Activated CD8-positive, alpha-beta memory T cell treated with anti-CD3 and anti-CD28 coated beads, Interleukin-2, amount 50 U/mL, for 24 hours (primary cell): ENCODE results near the gene INTS1.
"Not testable (repeated sequence)": the region's sequence is repeated elsewhere in the genome, so short reads cannot be mapped to it uniquely, and the experiment has no call there.

Experiments
- DNase-seq: peaks from one replicate; pipeline ENCODE4 v3.0.0-alpha.2; 2020; ENCODE audit errors: extremely low read depth

INTS1 gene

DNA sequence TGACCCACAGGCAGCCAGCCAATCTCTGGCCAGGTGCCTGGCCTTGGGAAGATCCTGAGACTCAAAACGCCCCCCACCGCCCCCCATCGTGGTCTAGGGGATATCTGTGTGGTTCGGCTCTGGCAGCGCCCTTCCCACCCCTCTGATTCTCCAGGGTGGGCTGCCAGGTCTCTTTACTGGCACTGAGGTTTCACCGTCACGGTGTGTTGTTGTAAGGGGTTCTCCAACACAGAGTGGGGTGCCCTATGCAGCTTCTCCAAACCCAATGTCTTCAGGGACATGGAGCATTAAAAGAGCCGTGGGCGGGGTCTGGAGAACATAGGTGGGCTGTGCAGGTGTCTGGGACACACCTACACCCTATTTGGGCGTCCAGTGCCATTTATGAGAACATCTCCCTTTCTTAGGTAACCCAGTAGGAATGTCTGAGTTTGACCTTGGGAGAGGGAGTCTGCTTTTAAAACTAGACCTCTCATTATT lies 27.8 kb upstream of the INTS1 start:
- no peak for DNase-seq

DNA sequence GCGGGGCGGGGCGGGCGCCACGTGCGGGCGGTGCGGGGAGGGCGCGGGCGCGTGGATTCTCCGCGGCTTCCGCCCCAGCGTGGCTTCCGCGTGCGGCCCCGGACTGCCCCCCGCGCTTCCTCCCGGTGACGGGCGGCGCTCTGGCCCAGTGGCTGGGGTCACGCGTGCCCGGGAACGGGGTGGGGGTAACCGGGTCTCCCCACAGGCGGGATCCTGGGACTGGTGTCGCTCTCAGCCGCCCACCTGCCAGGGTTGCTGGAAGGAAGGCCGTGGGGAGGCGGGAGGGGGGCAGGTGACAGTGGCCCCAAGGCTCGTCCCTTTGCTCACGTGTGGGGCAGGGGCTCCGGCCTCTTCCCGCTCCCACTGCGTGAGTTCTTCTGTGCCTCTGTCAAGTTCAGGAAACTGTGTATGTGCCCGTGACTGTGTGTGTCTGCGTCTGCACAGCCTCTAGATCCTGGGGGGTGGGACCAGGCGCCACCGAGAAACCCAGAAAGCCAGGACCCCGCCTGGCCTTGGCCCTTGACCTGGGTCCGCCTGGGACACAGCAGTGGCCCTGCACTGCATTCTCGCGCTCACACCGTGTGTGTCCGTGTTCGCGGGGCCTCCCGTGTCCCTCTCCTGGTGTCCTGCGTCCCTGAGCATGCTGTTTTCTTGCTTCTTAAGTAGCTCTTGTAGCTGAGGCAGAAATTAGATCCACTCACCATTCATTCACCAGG lies 27.2 kb upstream of the INTS1 start:
- DNase-seq = no peak

DNA sequence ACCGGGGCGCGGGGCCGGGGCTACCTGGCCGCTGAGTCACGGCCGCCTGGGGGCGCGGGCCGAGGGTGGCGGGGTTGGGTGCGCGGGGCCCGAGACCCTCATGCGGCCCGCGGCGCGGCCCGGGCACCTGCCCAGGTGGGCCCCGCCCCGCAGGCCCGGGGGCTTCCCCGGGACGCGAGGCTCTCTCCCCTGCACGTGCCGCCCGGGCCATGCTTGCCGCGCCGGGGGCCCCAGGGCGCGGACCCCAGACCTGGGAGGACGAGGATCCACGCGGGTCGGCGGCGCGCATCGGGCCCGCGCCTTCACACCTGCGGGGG lies 26.7 kb upstream of the INTS1 start:
- DNase-seq = no peak

DNA sequence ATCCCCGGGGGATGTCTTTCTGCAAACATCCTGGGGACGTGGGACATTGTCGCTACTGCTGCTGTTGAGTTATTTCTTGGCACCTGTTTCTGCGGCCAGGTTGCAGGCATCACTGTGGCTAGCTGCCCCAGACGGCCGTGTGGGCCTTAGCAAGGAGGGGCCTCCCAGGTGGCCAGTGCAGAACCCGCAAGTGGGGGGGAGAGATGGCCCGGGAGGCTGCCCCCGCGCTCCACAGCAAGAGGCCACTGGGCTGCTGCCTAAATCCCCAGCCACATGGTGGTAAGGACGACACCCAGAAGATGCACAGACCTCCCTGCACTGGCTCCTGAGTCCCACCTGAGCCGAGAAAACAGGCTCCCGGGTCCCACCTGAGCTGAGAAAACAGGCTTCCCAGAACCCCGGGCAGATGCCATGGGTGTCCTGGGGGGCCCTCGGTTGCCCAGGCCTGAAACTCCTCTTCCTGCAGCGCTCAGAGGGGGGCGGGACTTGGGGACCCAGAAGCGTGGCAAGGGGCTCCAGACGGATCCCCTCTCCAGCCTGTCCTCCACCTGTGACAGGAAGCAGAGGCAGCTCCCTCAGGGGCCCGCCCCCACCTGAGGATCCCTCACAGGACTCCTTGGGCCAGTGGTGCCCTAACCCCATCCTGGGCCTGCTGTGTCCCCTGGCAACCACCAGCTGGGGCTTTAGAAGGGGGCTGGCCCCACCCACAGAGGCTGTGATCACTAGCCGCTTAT lies 25.4 kb upstream of the INTS1 start:
- DNase-seq = no peak

DNA sequence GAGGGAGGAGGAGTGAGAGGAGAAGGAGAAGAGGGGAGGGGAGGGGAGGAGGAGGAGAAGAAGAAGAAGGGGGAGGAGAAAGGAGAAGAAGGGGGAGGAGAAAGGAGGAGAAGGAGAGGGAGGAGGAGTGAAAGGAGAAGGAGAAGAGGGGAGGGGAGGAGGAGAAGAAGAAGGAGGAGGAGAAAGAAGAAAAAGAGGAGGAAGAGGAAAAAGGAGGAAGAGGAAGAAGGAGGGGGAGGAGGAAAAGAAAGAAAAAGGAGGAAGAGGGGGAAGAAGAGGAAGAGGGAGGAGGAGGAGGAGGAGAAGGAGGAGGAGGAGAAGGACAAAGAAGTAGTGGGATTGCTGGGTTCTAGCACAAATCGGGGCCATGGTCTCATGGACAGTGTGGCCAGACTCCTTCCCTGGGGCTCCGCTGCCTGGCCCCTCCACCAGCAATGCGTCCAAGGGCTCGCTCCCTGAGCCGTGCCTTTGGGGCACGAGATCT lies 22.1 kb upstream of the INTS1 start:
- DNase-seq = no peak

DNA sequence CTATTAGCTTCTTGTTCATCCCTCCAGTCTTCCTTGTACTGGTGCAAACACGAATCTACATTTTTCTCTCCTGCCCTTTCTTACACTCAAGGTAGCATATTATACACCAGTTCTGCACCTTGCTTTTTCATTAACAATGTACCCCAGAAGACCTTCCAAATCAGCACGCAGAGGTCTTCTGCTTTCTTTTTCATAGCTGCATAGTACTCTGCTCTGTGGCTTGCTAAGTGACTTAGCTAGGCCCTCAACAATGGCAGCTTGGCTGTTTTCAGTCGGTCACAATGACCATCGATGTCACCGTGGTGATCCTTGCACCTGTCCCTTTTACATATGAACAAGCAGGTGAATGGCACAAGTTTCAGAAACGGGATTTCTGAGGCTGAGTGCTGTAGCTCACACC lies 21.2 kb upstream of the INTS1 start:
- no peak for DNase-seq

DNA sequence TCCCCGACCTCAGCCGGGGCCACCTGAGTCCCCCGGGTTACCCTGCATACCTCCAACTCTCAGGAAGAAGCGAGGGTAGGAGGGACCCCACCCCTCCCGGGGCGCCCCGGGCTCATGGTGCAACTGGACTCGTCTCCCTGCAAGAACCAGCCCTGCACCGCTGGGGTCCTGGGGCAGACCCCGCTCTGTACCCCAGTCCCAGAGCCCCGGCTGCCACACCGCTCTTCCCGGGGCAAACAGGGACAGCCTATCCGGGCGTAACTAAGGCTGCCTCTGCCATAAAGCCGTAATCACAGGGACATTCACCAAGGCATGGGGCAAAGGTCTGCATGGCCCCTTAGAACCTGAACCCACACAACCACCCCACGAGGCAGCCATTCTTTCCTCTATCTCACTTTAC lies 19.7 kb upstream of the INTS1 start:
- no peak for DNase-seq

DNA sequence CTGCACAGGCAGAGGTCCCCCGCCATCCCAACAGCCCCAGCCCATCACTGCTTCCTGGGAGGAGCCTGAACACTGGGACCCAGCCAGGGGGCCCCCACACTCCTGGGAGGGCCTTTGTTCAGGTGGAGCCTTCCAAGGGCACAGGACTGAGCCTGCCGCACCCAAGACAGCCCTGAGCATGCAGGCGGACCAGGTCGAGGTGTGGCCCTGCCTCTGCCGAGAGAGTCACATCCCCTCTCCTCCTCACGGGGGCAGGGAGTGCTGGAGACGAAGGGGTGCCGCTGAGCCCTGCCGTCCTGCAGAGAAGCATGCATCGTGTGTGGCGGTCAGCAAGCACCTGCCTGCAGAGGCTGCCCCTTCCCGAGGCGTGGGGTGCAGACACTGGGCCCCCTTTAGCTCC lies 19.0 kb upstream of the INTS1 start:
- no peak for DNase-seq

DNA sequence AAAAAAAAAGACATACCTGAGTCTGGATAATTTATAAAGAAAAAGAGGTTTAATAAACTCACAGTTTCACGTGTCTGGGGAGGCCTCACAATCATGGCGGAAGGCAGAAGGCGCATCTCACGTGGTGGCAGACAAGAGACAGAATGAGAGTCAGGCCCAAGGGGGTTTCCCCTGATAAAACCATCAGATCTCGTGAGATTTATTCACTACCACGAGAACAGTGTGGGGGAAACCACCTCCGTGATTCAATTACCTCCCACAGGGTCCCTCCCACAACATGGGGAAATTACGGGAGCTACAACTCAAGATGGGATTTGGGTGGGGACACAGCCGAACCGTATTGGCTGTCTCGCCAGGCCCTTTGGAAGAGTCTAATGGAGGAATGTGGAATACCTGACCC lies 17.3 kb upstream of the INTS1 start:
- no peak for DNase-seq

DNA sequence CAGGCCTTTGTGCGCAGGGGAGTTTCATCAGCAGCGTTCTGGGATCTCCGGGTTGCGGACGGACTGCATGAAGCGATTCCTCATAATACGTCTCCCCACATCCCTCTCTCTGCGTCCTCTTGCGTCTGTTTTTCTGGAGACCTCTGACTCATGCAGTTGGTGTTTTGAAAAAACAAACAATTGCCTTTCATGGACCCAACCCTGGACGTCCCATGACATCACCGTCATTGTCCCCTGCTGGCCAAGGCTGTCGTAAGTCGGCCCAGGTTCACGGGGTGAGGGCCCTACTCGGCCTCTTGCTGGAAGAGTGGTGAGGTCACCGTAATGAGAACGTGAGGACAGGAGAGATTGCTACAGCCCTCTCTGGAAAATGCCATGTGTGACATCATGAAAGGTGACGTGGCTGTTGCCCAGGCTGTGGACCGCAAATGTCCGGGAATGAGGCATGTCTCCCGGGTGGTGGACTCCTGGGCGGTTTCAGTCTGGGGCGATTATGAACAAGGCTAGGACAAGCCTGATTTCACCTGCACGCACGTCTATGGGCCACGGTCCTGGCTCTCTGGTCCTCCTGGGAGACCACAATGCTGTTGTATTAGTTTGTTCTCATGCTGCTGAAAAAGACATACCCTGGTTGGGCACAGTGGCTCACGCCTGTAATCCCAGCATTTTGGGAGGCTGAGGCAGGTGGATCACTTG lies 16.5 kb upstream of the INTS1 start:
- no peak for DNase-seq

DNA sequence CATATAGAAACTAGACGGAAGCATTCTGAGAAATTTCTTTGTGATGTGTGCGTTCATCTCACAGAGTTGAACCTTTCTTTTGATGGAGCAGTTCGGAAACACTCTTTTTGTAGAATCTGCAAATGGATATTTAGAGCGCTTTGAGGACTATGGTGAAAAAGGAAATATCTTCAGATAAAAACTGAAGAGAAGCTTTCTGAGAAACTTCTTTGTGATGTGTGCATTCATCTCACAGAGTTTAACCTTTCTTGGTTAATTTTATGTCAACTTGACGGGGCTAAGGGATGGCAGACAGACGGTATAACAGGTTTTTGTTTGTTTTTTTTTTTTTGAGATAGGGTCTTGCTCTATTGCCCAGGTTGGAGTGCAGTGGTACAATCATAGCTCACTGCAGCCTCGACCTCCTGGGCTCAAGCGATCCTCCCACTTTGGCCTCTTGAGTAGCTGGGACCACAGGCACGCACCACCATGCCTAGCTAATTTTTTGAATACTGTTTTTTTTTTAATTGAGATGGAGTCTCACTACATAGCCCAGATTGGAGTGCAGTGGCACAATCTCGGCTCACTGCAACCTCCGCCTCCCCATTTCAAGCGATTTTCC lies 15.2 kb upstream of the INTS1 start:
- DNase-seq = not testable (repeated sequence)

DNA sequence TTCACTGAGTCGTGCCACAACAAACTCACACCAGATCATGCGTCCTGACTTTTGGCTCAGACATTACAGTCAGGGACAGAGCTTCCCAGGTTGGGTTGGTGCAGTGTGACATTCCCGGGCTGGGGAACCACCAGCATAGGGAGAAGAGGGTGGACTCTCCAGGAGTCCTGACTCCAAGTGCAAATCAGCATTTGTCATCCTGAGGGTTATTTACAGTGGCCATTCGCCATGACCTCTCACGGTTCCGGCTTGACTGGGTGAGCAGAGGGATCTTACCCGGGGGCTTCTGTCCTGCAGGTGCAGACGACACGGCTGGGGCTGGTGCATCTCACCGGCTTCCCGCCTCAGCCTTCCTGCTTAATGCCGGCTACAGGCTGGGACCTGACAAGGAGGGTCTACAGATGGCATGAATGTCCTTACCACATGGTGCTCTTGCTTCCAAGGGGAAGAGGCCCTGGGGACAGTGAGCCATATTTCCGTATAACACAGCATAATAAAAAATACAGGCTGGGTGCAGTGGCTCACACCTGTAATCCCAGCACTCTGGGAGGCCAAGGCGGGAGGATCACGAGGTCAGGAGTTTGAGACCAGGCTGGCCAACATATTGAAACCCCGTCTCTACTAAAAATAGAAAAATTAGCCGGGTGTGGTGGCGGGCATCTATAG lies 12.5 kb upstream of the INTS1 start:
- DNase-seq = no peak

DNA sequence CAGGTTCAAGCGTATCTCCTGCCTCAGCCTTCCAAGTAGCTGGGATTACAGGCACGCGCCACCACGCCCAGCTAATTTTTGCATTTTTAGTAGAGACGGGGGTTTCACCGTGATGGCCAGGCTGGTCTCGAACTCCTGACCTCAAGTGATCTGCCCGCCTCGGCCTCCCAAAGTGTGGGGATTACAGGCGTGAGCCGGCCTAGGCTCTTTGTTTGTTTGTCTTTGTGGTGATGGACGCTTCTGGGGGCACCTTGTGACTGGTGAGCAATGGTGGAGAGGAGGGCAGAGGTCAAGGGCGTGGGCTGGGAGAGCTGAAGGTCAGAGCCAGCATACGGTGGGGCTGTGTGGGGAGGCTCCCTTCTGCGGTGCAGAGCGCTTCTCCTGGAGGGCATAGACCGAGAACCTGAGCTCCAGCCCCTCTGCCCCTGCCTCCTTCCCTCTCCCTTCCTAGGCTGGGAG lies 11.3 kb upstream of the INTS1 start:
- not testable (repeated sequence) for DNase-seq

DNA sequence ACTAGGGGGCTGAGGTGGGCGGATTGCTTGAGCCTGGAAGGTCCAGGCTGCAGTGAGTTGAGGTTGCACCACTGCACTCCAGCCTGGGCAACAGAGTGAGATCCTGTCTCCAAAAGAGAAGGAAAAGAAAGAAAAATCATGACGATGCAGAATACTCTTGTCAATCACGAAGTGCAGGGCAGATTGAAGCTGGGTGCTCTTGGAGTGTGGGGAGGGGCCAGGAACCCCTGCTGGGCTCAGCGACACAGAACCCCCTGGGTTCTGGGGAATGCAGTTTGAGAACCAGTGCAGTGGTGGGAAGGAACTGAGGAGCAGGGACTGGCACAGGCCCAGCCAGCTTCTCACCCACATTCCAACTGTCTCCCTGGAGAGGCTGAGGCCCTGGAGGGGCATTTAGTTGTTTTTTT lies 10.8 kb upstream of the INTS1 start:
- DNase-seq = no peak

DNA sequence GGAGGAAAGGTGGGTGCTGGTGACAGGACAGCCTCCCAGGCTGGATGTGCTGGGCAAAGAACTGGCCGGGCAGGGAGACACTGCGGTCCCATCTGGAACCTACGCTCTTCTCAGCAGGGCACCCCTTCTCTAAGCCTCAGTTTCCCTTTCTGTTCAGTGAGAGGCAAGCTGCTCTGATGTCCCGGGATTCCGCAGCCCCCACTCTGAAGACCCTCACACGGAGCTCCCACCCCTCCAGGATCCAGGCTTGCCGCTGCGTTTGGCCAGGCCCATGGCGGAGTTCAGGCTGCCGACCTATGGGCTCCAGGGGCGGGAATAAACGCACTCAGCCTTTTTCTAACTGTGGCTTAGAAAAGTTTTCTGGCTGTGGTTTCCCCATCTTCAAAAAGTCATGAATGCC lies 10.2 kb upstream of the INTS1 start:
- no peak for DNase-seq

DNA sequence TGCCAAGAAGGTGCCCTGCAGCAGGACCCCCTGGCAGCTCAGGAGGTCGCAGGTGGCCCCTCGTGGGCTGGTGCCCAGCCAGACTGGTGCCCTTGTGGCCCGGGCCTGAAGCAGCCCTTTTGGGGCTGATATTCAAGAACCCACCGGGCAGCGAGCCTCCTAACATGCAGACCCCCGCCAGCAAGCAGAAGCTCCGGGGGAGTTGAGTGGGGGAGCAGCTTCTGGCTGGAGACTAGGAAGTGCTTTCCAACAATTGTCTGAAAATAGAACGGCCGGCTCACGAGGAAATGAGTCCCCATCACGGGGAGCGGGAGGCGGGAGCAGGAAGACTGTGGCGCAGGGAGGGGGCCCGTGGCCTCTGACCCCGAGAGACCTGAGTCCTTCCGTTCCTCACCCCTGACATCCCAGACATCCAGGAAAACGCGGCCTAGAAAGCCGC lies 9.5 kb upstream of the INTS1 start:
- DNase-seq = no peak

DNA sequence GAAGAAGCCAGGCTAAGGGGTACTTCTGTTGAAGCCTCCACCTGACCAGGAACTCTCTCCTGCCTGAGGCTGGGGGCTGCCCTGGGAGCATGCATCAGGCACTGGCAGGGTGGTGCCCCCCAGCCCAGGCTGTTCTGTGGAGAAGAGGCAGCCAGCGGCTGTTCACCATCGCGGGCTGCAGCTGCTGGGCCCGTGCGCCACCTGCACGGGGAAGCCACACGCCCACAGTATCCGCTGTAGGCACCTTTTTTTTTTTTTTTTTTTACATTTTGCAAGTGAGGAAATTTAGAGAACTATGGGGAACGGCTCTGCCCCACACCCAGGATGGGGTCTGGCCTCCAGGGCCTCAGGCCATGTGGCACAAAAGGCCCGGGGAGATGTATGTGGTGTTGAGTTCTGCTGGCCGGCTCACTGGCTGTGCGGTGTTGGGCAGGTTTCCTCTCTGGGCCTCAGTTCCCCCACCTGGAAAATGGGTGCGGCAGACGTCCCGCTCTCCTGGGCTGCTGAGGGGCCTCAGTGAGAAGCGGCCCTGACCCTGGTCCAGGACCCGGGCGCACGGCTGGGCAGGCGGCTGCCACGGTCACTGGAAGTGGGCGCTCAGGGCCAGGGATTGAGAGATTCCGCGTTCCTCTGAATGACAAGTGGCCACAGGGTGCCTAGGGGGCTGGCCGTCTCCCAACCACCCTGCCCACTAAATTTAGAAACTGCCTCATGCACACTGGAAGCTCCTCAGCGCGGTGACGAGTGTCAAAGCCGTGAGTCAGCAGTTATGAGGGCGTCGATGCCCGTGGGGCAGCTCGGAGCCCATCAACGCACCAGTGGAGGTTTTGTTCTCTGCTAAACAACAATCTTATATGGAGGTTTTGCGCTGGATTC lies 8.8 kb upstream of the INTS1 start:
- DNase-seq = no peak

DNA sequence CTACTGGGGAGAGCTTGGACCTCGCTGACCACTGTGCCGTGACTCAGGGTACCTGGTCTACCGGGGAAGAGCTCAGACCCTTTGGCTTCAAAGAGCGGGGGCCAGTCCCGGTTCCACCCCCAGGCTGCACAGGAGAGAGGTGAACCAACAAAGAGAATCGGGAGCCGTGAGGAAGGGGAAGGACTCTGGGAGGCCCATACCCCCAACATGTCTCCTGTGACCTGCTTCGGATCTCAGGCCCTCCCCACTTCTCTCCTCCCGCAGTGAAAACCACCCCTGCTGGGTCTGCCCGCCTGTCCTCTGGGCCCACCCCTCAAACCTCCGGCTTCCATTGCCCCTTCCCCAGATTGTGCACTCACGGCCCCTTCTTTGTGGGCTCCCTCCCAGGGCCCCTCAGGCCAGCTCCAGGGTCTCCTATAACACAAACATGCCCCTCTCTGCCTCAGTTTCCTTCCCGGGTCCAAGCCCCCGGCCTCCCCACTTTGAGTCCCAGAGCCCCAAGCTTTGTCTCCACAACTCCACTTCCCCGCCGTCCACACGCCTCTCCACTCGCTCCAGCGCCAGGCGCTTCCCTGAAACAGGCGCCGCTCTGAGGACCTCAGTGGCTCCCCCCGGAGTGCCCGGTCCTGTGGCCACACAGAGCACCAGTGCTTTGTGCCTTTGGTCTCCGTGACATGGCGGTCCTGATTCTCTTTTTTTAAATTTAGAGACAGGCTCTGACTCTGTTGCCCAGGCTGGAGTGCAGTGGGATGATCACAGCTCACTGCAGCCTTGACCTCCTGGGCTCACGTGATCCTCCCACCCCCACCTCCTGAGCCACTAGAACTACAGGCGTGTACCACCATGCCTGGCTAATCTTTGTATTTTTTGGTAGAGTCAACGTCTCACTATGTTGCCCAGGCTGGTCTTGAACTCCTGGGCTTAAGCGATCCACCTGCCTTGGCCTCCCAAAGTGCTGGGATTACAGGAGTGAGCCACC lies 7.5 kb upstream of the INTS1 start:
- DNase-seq = no peak

DNA sequence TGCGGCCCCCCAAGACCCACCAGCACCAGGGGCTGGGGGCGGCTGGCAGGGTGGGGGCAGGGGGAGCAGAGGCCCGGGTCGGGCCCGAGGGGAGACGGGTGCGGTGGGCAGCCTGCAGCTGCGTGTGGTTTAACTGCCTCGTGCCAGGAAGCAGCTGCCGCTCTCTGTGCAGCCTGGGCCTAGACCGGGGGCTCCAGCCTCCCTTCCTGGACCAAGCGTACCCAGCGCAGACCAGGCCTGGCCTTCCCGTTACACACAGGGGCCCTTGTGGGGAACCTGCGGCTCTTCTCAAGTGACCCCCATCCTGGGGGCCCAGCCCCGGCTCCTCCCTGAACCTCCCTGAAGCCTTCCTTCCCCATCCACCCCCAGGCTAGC lies 6.6 kb upstream of the INTS1 start:
- DNase-seq = no peak

DNA sequence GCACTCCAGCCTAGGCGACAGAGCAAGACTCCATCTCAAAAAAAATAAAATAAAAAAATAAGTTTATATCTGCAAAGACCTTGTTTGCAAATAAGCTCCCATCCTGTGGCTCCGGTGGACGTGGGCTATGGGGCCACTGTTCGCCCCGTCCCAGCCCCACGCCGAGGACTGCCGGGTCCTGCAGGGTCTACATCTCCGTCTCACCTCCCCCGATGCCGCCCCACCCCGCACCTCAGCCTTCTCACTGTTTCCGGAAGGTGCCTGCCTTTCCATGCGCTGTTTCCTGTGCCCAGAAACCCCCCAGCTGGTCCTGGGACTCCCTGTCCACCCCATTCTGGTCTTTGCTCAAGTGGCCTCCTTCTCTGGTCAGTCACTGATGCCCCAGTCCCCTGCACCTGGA lies 5.0 kb upstream of the INTS1 start:
- no peak for DNase-seq
